IMR-90 (cell line): ENCODE results near the gene CLDN11. TPM values are rescaled to one million over a fixed set of nuclear protein-coding genes. Genes with fewer than 3 reads are reported as not detected.

Source experiments
- ATAC-seq: fragments of 200-7000 bp; cut with Tn5 transposase; 2 replicates; pipeline ENCODE4 v1.9.1; 2020; ENCODE audit warnings: low read depth, mild to moderate bottlenecking, moderate library complexity
- BruUV-seq: library from RNA; stranded (reverse); fragments of 400-500 nt; replicated peaks from 2 replicates; lab custom pipeline; 2021; lab: Mats Ljungman, UMichigan
- CTCF ChIA-PET: fragments of 300-600 bp; formaldehyde crosslinking; extraction: SDS; loops from one replicate; lab custom pipeline; 2021; ENCODE audit warnings: antibody characterized with exemption; lab: Yijun Ruan, JAX
- POLR2A ChIA-PET: fragments of 300-600 bp; sonication (Branson Sonifier 250); formaldehyde crosslinking; loops from one replicate; lab custom pipeline; 2022; ENCODE audit warnings: antibody characterized with exemption; ENCODE audit not compliant: unreplicated experiment; lab: Charles Lee
- DNase-seq: peaks from one replicate; pipeline ENCODE4 v3.0.0; 2013
- H2AFZ ChIP-seq: replicated peaks from 2 replicates; pipeline ENCODE3; 2013; ENCODE audit warnings: low read length, mild to moderate bottlenecking; ENCODE audit not compliant: poor library complexity
- H2AK5ac ChIP-seq: 2 replicates; pipeline ENCODE4 v1.6.1; 2013; ENCODE audit warnings: low read depth, low read length, inconsistent platforms
- H2AK9ac ChIP-seq: replicated peaks from 2 replicates; pipeline ENCODE3; 2013; ENCODE audit warnings: mild to moderate bottlenecking, low read depth, low read length, moderate library complexity; ENCODE audit not compliant: poor library complexity
- H2BK120ac ChIP-seq: 2 replicates; pipeline ENCODE4 v1.6.1; 2013; ENCODE audit warnings: low read depth, low read length, inconsistent platforms
- H2BK15ac ChIP-seq: 3 replicates; pipeline ENCODE4 v1.6.1; 2013; ENCODE audit warnings: low read depth, low read length, inconsistent platforms
- H2BK20ac ChIP-seq: 2 replicates; pipeline ENCODE4 v1.6.1; 2013; ENCODE audit warnings: low read depth, mild to moderate bottlenecking, inconsistent platforms, low read length, moderate library complexity
- H2BK5ac ChIP-seq: 2 replicates; pipeline ENCODE4 v1.6.1; 2013; ENCODE audit warnings: mild to moderate bottlenecking, low read depth, low read length, inconsistent platforms; ENCODE audit not compliant: poor library complexity, severe bottlenecking
- H3K14ac ChIP-seq: replicated peaks from 2 replicates; pipeline ENCODE4 v1.6.1; 2013; ENCODE audit warnings: low read depth, low read length, inconsistent platforms
- H3K18ac ChIP-seq: 2 replicates; pipeline ENCODE4 v1.6.1; 2013; ENCODE audit warnings: low read depth, low read length, control low read depth
- H3K23ac ChIP-seq: 2 replicates; pipeline ENCODE4 v1.6.1; 2013; ENCODE audit warnings: low read depth, low read length, inconsistent platforms
- H3K27ac ChIP-seq: 2 replicates; pipeline ENCODE4 v1.5.1; 2013; ENCODE audit warnings: mild to moderate bottlenecking, control low read depth, low read length; ENCODE audit not compliant: insufficient read depth
- H3K27me3 ChIP-seq: 2 replicates; pipeline ENCODE4 v1.6.1; 2013; ENCODE audit warnings: low read length; ENCODE audit not compliant: control insufficient read depth, insufficient read depth
- H3K36me3 ChIP-seq: 2 replicates; pipeline ENCODE4 v1.6.1; 2013; ENCODE audit warnings: low read length, mixed read lengths; ENCODE audit not compliant: control insufficient read depth, insufficient read depth
- H3K4ac ChIP-seq: 2 replicates; pipeline ENCODE4 v1.6.1; 2013; ENCODE audit warnings: low read depth, low read length, inconsistent platforms
- H3K4me1 ChIP-seq: 2 replicates; pipeline ENCODE4 v1.6.1; 2013; ENCODE audit warnings: low read length, mixed read lengths; ENCODE audit not compliant: control insufficient read depth, insufficient read depth
- H3K4me2 ChIP-seq: 2 replicates; pipeline ENCODE4 v1.6.1; 2013; ENCODE audit warnings: low read depth, mild to moderate bottlenecking, control low read depth, low read length, moderate library complexity
- H3K4me3 ChIP-seq: 2 replicates; pipeline ENCODE4 v1.5.1; 2013; ENCODE audit warnings: low read depth, mild to moderate bottlenecking, control low read depth, low read length, moderate library complexity; ENCODE audit not compliant: insufficient read depth
- H3K56ac ChIP-seq: 2 replicates; pipeline ENCODE4 v1.6.1; 2013; ENCODE audit warnings: low read length, inconsistent platforms; ENCODE audit not compliant: insufficient read depth; ENCODE audit errors: extremely low read depth
- H3K79me1 ChIP-seq, 2 experiments: 2 replicates each; pipeline ENCODE4 v1.6.1; 2013; ENCODE audit warnings: low read length in 2 of 2, inconsistent platforms in 1 of 2, low read depth in 1 of 2
- H3K9ac ChIP-seq: 2 replicates; pipeline ENCODE4 v1.6.1; 2013; ENCODE audit warnings: low read depth, low read length, control low read depth
- H3K9me1 ChIP-seq: 2 replicates; pipeline ENCODE4 v1.6.1; 2013; ENCODE audit warnings: low read length, inconsistent platforms; ENCODE audit not compliant: insufficient read depth
- H3K9me3 ChIP-seq: 2 replicates; pipeline ENCODE4 v1.6.1; 2013; ENCODE audit warnings: low read length; ENCODE audit not compliant: control insufficient read depth, insufficient read depth
- H4K20me1 ChIP-seq: 2 replicates; pipeline ENCODE4 v1.6.1; 2013; ENCODE audit warnings: low read length, inconsistent platforms; ENCODE audit not compliant: insufficient read depth
- H4K5ac ChIP-seq: 2 replicates; pipeline ENCODE4 v1.6.1; 2013; ENCODE audit warnings: mild to moderate bottlenecking, low read depth, low read length, control low read depth
- H4K8ac ChIP-seq, 2 experiments: 2 replicates each; pipeline ENCODE4 v1.6.1; 2013; ENCODE audit warnings: low read depth in 2 of 2, low read length in 2 of 2, control low read depth in 1 of 2, inconsistent platforms in 1 of 2
- H4K91ac ChIP-seq: 2 replicates; pipeline ENCODE4 v1.6.1; 2013; ENCODE audit warnings: low read depth, low read length, inconsistent platforms; ENCODE audit not compliant: insufficient read depth
- CTCF ChIP-seq: conservative IDR thresholded peaks from 2 replicates; pipeline ENCODE4 v1.5.1; 2012; ENCODE audit warnings: mild to moderate bottlenecking, low read depth, low read length, improper control_type of control experiment
- ELK1 ChIP-seq: fragments of 150-350 bp; IDR thresholded peaks from 2 replicates; pipeline ENCODE4 v1.6.1; 2016; ENCODE audit warnings: low read depth, mild to moderate bottlenecking, low read length, moderate library complexity, borderline replicate concordance
- MAFK ChIP-seq: IDR thresholded peaks from 2 replicates; pipeline ENCODE4 v1.6.1; 2012; ENCODE audit warnings: low read depth, low read length, improper control_type of control experiment
- MAZ ChIP-seq: IDR thresholded peaks from 2 replicates; pipeline ENCODE4 v1.6.1; 2012; ENCODE audit warnings: low read depth, mild to moderate bottlenecking, low read length, improper control_type of control experiment, moderate library complexity, borderline replicate concordance
- RAD21 ChIP-seq: IDR thresholded peaks from 2 replicates; pipeline ENCODE4 v1.6.1; 2012; ENCODE audit warnings: low read length, improper control_type of control experiment
- RCOR1 ChIP-seq: IDR thresholded peaks from 2 replicates; pipeline ENCODE4 v1.6.1; 2012; ENCODE audit warnings: mild to moderate bottlenecking, low read length, improper control_type of control experiment; ENCODE audit not compliant: insufficient replicate concordance
- RFX5 ChIP-seq: IDR thresholded peaks from 2 replicates; pipeline ENCODE4 v1.8.0; 2012; ENCODE audit warnings: low read depth, mild to moderate bottlenecking, low read length, moderate library complexity
- SMC3 ChIP-seq: fragments of 150-350 bp; IDR thresholded peaks from 2 replicates; pipeline ENCODE4 v1.6.1; 2016; ENCODE audit warnings: low read depth, mild to moderate bottlenecking, antibody characterized with exemption, low read length, moderate library complexity
- WGBS, 2 experiments: methylation state at CpG; one replicate each; pipeline versions ENCODE4 v1.1.5 to v1.1.7; 2013; ENCODE audit warnings: missing lambda C conversion rate in 2 of 2; ENCODE audit not compliant: insufficient read length in 1 of 2; ENCODE audit errors: extremely low coverage in 2 of 2; 5-methylcytosine and 5-hydroxymethylcytosine counted together
- dilution Hi-C: fragments of 300-500 bp; cut with HindIII; formaldehyde crosslinking; loops from one replicate; pipeline ENCODE4 v1.14.3; 2018; ENCODE audit warnings: low sequenced_read_pairs; ENCODE audit not compliant: unreplicated experiment
- in situ Hi-C: fragments of 300-500 bp; cut with MboI; formaldehyde crosslinking; loops from 3 replicates; pipeline ENCODE4 v1.14.3; 2019; ENCODE audit warnings: low sequenced_read_pairs, inconsistent platforms, mixed read lengths
- intact Hi-C: fragments of 100-400 bp; cut with micrococcal nuclease; formaldehyde crosslinking; loops from 2 replicates; pipeline ENCODE4 v1.10.0; 2022
- polyA plus RNA-seq, 3 experiments: library from polyadenylated mRNA; depleted of rRNA; stranded (reverse); fragments of >200 nt; gene quantifications; 2 replicates each; pipeline ENCODE4 v1.2.3, GENCODE V29; 2012; ENCODE audit warnings: low replicate concordance in 1 of 3
- total RNA-seq: library from RNA; depleted of rRNA; stranded (reverse); fragments of >200 nt; gene quantifications from 2 replicates; pipeline ENCODE4 v1.2.3, GENCODE V29; 2012

Gene CLDN11
- total and polyA plus RNA-seq, 2 of the 4 experiments (the other 2 are of a cell fraction), result 245 to 318 TPM

- CTCF ChIA-PET, result interaction anchor here (0.6 to 5.2 kb wide), 9 partner anchors 11 to 443 kb away, joined by 3 to 101 read pairs (median 3); partner anchors contain the start of gene SKIL
- no peak overlapping the region for H4K5ac ChIP-seq
- no peak overlapping the region for H4K91ac ChIP-seq
- no peak for ATAC-seq
- H3K4ac ChIP-seq, result no peak overlapping the region
- H2BK15ac ChIP-seq, result no peak overlapping the region
- no peak overlapping the region for H3K27ac ChIP-seq
- no TSS peak for BruUV-seq
- H3K14ac ChIP-seq, result no peak overlapping the region
- no peak overlapping the region for H2BK120ac ChIP-seq
- no peaks in the 10 kb centered on the region for H3K9me3 ChIP-seq
- no peak overlapping the region for H4K8ac ChIP-seq
- H3K18ac ChIP-seq, result no peak overlapping the region
- H3K79me1 ChIP-seq, result no peaks in the 10 kb centered on the region
- dilution Hi-C loops, result no loop called here
- no peak for DNase-seq
- intact Hi-C loops, result loop anchor here (1.0 to 5.0 kb wide), 3 partner anchors 100 to 497 kb away; partner anchors contain the start of gene EIF5A2
- no peak overlapping the region for H2AK9ac ChIP-seq
- H2AK5ac ChIP-seq, result peak overlapping the region; percentile 44; the same call in 1 of the 2 replicates
- H3K4me3 ChIP-seq, result no peak overlapping the region
- H3K9me1 ChIP-seq, result no peaks in the 10 kb centered on the region
- no peak overlapping the region for H2BK5ac ChIP-seq
- no peak overlapping the region for H3K56ac ChIP-seq
- H3K4me1 ChIP-seq, result peaks cover 2% of the 10 kb centered on the region
- H2BK20ac ChIP-seq, result no peak overlapping the region
- H3K4me2 ChIP-seq, result no peak overlapping the region
- POLR2A ChIA-PET, result no interaction called here
- no peak overlapping the region for H3K9ac ChIP-seq
- peak; percentile 63 for TF ChIP-seq CTCF
- TF ChIP-seq ELK1, result no peak
- TF ChIP-seq SMC3, result peak; percentile 58
- no peak for TF ChIP-seq MAFK
- peak; percentile 53 for TF ChIP-seq RAD21
- TF ChIP-seq RCOR1, result no peak
- no peak for TF ChIP-seq RFX5
- TF ChIP-seq MAZ, result no peak
- H2AFZ ChIP-seq, result no peak overlapping the region
- no peaks in the 10 kb centered on the region for H4K20me1 ChIP-seq
- H3K36me3 ChIP-seq, result no peaks in the 10 kb centered on the region
- in situ Hi-C loops, result no loop called here
- 86% methylated on average over 1 of the region's 4 CpGs; no CpG with 5 or more reads in 1 of the 2 experiments for whole genome bisulfite sequencing, 2 experiments
- no peak overlapping the region for H3K23ac ChIP-seq
- H3K27me3 ChIP-seq, result no peaks in the 10 kb centered on the region
Measured at GRCh38 chr3:170410428-170411029, 8.1 kb upstream of the CLDN11 start.
